Thoracic aorta (tissue), 2 donors: ENCODE measurements around the gene RAB3IL1. TPM values are rescaled to one million over a fixed set of nuclear protein-coding genes. Genes with fewer than 3 reads are reported as not detected.

Experiments used
- ATAC-seq: fragments of 150-250 bp; one replicate; pipeline ENCODE4 v1.8.0; 2017; ENCODE audit warnings: low read depth; ENCODE audit not compliant: insufficient number of reproducible peaks, low FRiP score
- DNase-seq: peaks from one replicate; pipeline ENCODE4 v3.0.0-alpha.2; 2020; ENCODE audit warnings: low spot score
- H3K27ac ChIP-seq, 2 donors: fragments of 200-600 bp; sonication (generic); 1 replicate in 1 of 2; 2 replicates in 1 of 2; pipeline ENCODE4 v1.5.1; 2016; ENCODE audit warnings: mild to moderate bottlenecking in 2 of 2, moderate library complexity in 2 of 2
- H3K27me3 ChIP-seq: fragments of 200-600 bp; sonication (generic); replicated peaks from 2 replicates; pipeline ENCODE4 v1.6.0; 2016; ENCODE audit warnings: mild to moderate bottlenecking; ENCODE audit not compliant: insufficient read depth
- H3K36me3 ChIP-seq: fragments of 200-600 bp; sonication (generic); one replicate; pipeline ENCODE4 v1.5.1; 2016
- H3K4me1 ChIP-seq, 2 donors: fragments of 200-600 bp; sonication (generic); 1 replicate in 1 of 2; 2 replicates in 1 of 2; pipeline versions ENCODE4 v1.5.1 to v1.6.0; 2016; ENCODE audit warnings: low read depth in 2 of 2, mild to moderate bottlenecking in 1 of 2; ENCODE audit not compliant: control insufficient read depth in 1 of 2
- H3K4me3 ChIP-seq: fragments of 200-600 bp; sonication (generic); 2 replicates; pipeline ENCODE4 v1.5.1; 2016; ENCODE audit warnings: mild to moderate bottlenecking
- H3K9me3 ChIP-seq: fragments of 200-600 bp; sonication (generic); 2 replicates; pipeline ENCODE4 v1.5.1; 2016
- CTCF ChIP-seq: fragments of 200-600 bp; sonication (generic); IDR thresholded peaks from one replicate; pipeline ENCODE4 v1.5.1; 2019; ENCODE audit warnings: antibody characterized with exemption
- total RNA-seq, 2 donors: library from RNA; depleted of rRNA; stranded (reverse); fragments of >200 nt; gene quantifications; one replicate each; pipeline versions ENCODE4 v1.1.0 to v1.2.3, GENCODE V29; 2016

Gene RAB3IL1
- total RNA-seq, 2 donors from 2014 or later, result 20.8 to 45.4 TPM

- peaks cover 12% of the 10 kb centered on the region for H3K36me3 ChIP-seq
- no peak overlapping the region for H3K27ac ChIP-seq
- H3K4me1 ChIP-seq, result peaks cover 9 to 50% of the 10 kb centered on the region in 2 donors
- no peak for ATAC-seq
- H3K4me3 ChIP-seq, result no peak overlapping the region
- no peaks in the 10 kb centered on the region for H3K9me3 ChIP-seq
- TF ChIP-seq CTCF, result no peak
- no peaks in the 10 kb centered on the region for H3K27me3 ChIP-seq
- no peak for DNase-seq
Observed at GRCh38 chr11:61959114-61959513, 41.7 kb upstream of the RAB3IL1 start.

- no peak for TF ChIP-seq CTCF
- H3K4me1 ChIP-seq, result peaks cover 5 to 45% of the 10 kb centered on the region in 2 donors
- DNase-seq (no peak), ATAC-seq (no peak)
- peaks cover 7% of the 10 kb centered on the region for H3K36me3 ChIP-seq
- H3K27ac ChIP-seq, result no peak overlapping the region
- H3K4me3 ChIP-seq, result no peak overlapping the region
- no peaks in the 10 kb centered on the region for H3K27me3 ChIP-seq
- H3K9me3 ChIP-seq, result no peaks in the 10 kb centered on the region
Observed at GRCh38 chr11:61958590-61958989, 41.2 kb upstream of the RAB3IL1 start.

GRCh38 chr11:61957021-61957770, 39.8 kb upstream of the RAB3IL1 start:
- Histone ChIP-seq H3K36me3 (no peaks in the 10 kb centered on the region), H3K27ac (no peak overlapping the region), H3K4me3 (no peak overlapping the region), H3K4me1 (peaks cover 0 to 31% of the 10 kb centered on the region in 2 donors), H3K27me3 (no peaks in the 10 kb centered on the region), H3K9me3 (no peaks in the 10 kb centered on the region)
- TF ChIP-seq CTCF, result no peak
- DNase-seq, result no peak
- no peak for ATAC-seq

- H3K4me1 ChIP-seq, result peaks cover 0 to 23% of the 10 kb centered on the region in 2 donors
- no peak for TF ChIP-seq CTCF
- no peaks in the 10 kb centered on the region for H3K27me3 ChIP-seq
- no peaks in the 10 kb centered on the region for H3K9me3 ChIP-seq
- no peak overlapping the region for H3K27ac ChIP-seq
- DNase-seq (no peak), ATAC-seq (no peak)
- peak overlapping the region; percentile 69 for H3K4me3 ChIP-seq
- no peaks in the 10 kb centered on the region for H3K36me3 ChIP-seq
Observed at GRCh38 chr11:61956191-61957020, 39.0 kb upstream of the RAB3IL1 start.

GRCh38 chr11:61955422-61956135, 38.2 kb upstream of the RAB3IL1 start:
- no peak for DNase-seq
- Histone ChIP-seq H3K4me3 (peak overlapping the region; percentile 69), H3K4me1 (peaks cover 0 to 16% of the 10 kb centered on the region in 2 donors), H3K27me3 (no peaks in the 10 kb centered on the region), H3K9me3 (no peaks in the 10 kb centered on the region), H3K27ac (peak overlapping the region; percentile 8 to 15), H3K36me3 (no peaks in the 10 kb centered on the region)
- no peak for ATAC-seq
- TF ChIP-seq CTCF, result no peak
